HL-60 (cell line): ENCODE data around the gene CR1.

Experiments
- DNase-seq, 2 experiments: peaks; one replicate each; pipeline ENCODE4 v3.0.0-alpha.2; 2010 to 2020; ENCODE audit warnings: low read depth in 1 of 2, low spot score in 1 of 2
- H3K27ac ChIP-seq: fragments of 250-450 bp; sonication (Bioruptor Pico); replicated peaks from 2 replicates; pipeline ENCODE4 v1.5.1; 2020; ENCODE audit warnings: mild to moderate bottlenecking, moderate library complexity
- H3K27me3 ChIP-seq: fragments of 250-450 bp; sonication (Bioruptor Pico); 2 replicates; pipeline ENCODE4 v1.5.1; 2021; ENCODE audit warnings: mild to moderate bottlenecking, moderate library complexity; ENCODE audit not compliant: insufficient read depth, poor library complexity, severe bottlenecking
- H3K4me3 ChIP-seq: replicated peaks from 2 replicates; pipeline ENCODE4 v1.5.1; 2011; ENCODE audit warnings: mild to moderate bottlenecking, control low read depth, low read length; ENCODE audit not compliant: insufficient read depth
- CTCF ChIP-seq: IDR thresholded peaks from one replicate; pipeline ENCODE4 v1.5.1; 2011; ENCODE audit warnings: low read length, control low read depth, inconsistent platforms; ENCODE audit not compliant: insufficient read depth
- GABPA ChIP-seq: IDR thresholded peaks from 2 replicates; pipeline ENCODE4 v1.6.1; 2012; ENCODE audit warnings: low read depth
- POLR2AphosphoS5 ChIP-seq: IDR thresholded peaks from 2 replicates; pipeline ENCODE4 v1.6.1; 2012; ENCODE audit warnings: low read depth
- REST ChIP-seq: IDR thresholded peaks from 2 replicates; pipeline ENCODE4 v1.6.1; 2012; ENCODE audit warnings: low read depth; ENCODE audit not compliant: insufficient replicate concordance
- SPI1 ChIP-seq: IDR thresholded peaks from 2 replicates; pipeline ENCODE4 v1.6.1; 2012; ENCODE audit warnings: low read depth, mild to moderate bottlenecking, borderline replicate concordance

The CR1 gene

GRCh38 chr1:207463571-207463970 lies 32.4 kb upstream of the CR1 start:
- no peak overlapping the region for H3K27ac ChIP-seq
- H3K4me3 ChIP-seq = no peak overlapping the region
- no peak for DNase-seq
- no peak for TF ChIP-seq CTCF
- TF ChIP-seq REST = no peak
- TF ChIP-seq POLR2AphosphoS5 = no peak
- no peak for TF ChIP-seq GABPA
- no peak for TF ChIP-seq SPI1
- peaks cover 10% of the 10 kb centered on the region for H3K27me3 ChIP-seq

GRCh38 chr1:207470927-207471326 lies 25.0 kb upstream of the CR1 start:
- Histone ChIP-seq H3K27me3 (peaks cover 8% of the 10 kb centered on the region), H3K4me3 (no peak overlapping the region), H3K27ac (no peak overlapping the region)
- DNase-seq = no peak
- TF ChIP-seq REST (no peak), SPI1 (no peak), GABPA (no peak), CTCF (no peak), POLR2AphosphoS5 (no peak)

GRCh38 chr1:207474210-207474609 lies 21.7 kb upstream of the CR1 start:
- no peak for TF ChIP-seq REST
- TF ChIP-seq SPI1 = no peak
- no peak for TF ChIP-seq CTCF
- TF ChIP-seq POLR2AphosphoS5 = no peak
- TF ChIP-seq GABPA = no peak
- DNase-seq = no peak
- Histone ChIP-seq H3K27ac (no peak overlapping the region), H3K27me3 (no peaks in the 10 kb centered on the region), H3K4me3 (no peak overlapping the region)
